ENCODE measurements around the gene PRDM16. TPM values are rescaled to one million over a fixed set of nuclear protein-coding genes. Genes with fewer than 3 reads are reported as not detected.

The PRDM16 gene
- total RNA-seq, 1 experiment from 2014 or later: 0.17 TPM

DNA sequence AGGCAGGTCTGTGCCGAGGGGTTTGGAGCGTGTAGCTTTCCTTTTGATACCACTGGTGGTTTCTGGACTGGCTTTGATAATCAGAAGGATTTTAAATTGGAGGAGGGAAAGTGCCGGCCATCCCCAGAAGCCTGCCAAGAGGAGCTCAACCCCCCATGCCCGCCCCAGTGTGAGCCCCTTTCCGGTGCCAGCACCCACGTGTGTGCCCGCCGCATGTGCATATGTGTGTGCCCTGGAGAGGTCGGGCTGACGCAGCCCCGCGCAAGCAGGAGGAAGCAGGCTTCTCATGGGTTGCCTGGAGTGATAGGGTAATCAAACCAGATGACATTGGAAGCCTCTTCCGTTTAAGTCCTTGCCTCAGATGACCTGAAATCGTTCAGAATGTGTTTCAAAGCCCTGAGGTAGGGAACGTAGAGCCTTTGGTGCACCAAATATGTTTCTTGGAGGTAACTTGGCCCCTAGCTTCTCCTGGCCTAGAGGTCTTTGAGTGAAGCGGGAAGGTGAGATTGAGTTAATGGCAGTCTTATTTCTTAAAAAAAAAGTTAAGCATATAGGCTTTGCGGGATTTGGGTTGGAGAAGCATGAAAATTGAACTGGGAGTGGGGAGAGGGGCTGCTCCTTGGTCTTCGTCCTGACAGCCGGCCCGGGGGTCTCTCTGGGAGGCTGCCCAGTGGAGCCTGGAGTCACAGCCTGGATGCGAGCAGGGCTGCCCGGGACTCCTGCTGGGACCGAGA lies 351.4 kb downstream of the PRDM16 start:
- no peak overlapping the region for H3K4ac ChIP-seq (ENCODE audit: low read depth, low read length)

More for the DNA sequence above, 351.4 kb downstream of the PRDM16 start:
- Histone ChIP-seq H3K18ac (ENCODE audit: insufficient read length, low read depth, low read length) (no peak overlapping the region), H3K9ac (ENCODE audit: extremely low read depth, insufficient read length, low read length) (no peak overlapping the region), H3K27me3 (ENCODE audit: insufficient read depth, low read length) (no peaks in the 10 kb centered on the region), H4K5ac (ENCODE audit: insufficient read length, low read depth, low read length) (no peak overlapping the region), H3K23me2 (ENCODE audit: insufficient read length, low read depth, low read length, poor library complexity, severe bottlenecking) (no peaks in the 10 kb centered on the region), H3K4me2 (ENCODE audit: insufficient read depth, insufficient read length, low read length) (no peak overlapping the region), H2BK15ac (ENCODE audit: low read depth, low read length) (no peak overlapping the region), H4K91ac (ENCODE audit: insufficient read length, low read depth, low read length) (no peak overlapping the region), H3K9me3 (ENCODE audit: control insufficient read depth, low read depth, low read length) (peaks cover 7% of the 10 kb centered on the region), H4K8ac (replicated peaks; ENCODE audit: insufficient read length, low read depth, low read length) (no peak overlapping the region), H2BK120ac (ENCODE audit: low read depth, low read length, poor library complexity, severe bottlenecking) (no peak overlapping the region), H2AFZ (ENCODE audit: low read length) (no peak overlapping the region), H3K27ac (ENCODE audit: insufficient read length, low read depth, low read length) (no peak overlapping the region), H3K79me2 (ENCODE audit: insufficient read depth, low read length) (no peaks in the 10 kb centered on the region), H2BK12ac (ENCODE audit: insufficient read length, low read depth, low read length) (no peak overlapping the region), H3K4me1 (ENCODE audit: insufficient read depth, low read length) (no peaks in the 10 kb centered on the region), H3T11ph (ENCODE audit: low read length) (no peak overlapping the region), H3K14ac (ENCODE audit: insufficient read depth, low read length) (no peak overlapping the region), H2BK5ac (ENCODE audit: insufficient read length, low read length) (no peak overlapping the region), H4K20me1 (ENCODE audit: control insufficient read depth, insufficient read depth, insufficient read length) (no peaks in the 10 kb centered on the region), H3K23ac (ENCODE audit: insufficient read length, low read depth, low read length) (no peak overlapping the region), H3K56ac (ENCODE audit: insufficient read length, low read depth, low read length) (no peak overlapping the region), H3K79me1 (ENCODE audit: insufficient read depth, low read depth, low read length, poor library complexity, severe bottlenecking) (no peaks in the 10 kb centered on the region), H2AK5ac (ENCODE audit: insufficient read length, low read length) (no peak overlapping the region), H2BK20ac (ENCODE audit: low read depth, low read length, poor library complexity, severe bottlenecking) (no peak overlapping the region)
- H3K4me1 Mint-ChIP-seq: no peaks in the 10 kb centered on the region; a peak in 1 of 4 replicates
- WGBS (ENCODE audit: extremely low coverage, insufficient read length, low lambda C conversion rate): no CpG with 5 or more reads among the region's 23 CpGs
- H3K9me3 Mint-ChIP-seq: peaks cover 10 to 12% of the 10 kb centered on the region in 2 experiments
- no peak overlapping the region for H3K4me3 Mint-ChIP-seq
- H3K36me3 Mint-ChIP-seq (ENCODE audit: insufficient read depth in 1 of 3, low read depth in 3 of 3): peaks cover 0 to 9% (median 4%) of the 10 kb centered on the region in 3 experiments; a peak in 4 of 7 replicates
- H3K27me3 Mint-ChIP-seq (ENCODE audit: low read depth): peaks cover 4% of the 10 kb centered on the region
- TF ChIP-seq, protein P1, sequence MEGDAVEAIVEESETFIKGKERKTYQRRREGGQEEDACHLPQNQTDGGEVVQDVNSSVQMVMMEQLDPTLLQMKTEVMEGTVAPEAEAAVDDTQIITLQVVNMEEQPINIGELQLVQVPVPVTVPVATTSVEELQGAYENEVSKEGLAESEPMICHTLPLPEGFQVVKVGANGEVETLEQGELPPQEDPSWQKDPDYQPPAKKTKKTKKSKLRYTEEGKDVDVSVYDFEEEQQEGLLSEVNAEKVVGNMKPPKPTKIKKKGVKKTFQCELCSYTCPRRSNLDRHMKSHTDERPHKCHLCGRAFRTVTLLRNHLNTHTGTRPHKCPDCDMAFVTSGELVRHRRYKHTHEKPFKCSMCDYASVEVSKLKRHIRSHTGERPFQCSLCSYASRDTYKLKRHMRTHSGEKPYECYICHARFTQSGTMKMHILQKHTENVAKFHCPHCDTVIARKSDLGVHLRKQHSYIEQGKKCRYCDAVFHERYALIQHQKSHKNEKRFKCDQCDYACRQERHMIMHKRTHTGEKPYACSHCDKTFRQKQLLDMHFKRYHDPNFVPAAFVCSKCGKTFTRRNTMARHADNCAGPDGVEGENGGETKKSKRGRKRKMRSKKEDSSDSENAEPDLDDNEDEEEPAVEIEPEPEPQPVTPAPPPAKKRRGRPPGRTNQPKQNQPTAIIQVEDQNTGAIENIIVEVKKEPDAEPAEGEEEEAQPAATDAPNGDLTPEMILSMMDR (conservative IDR thresholded peaks at IDR 0.05): no peak
- no peak for DNase-seq
- no peak overlapping the region for H3K27ac Mint-ChIP-seq

Data from H9 (cell line).